Measurements from ENCODE around the gene RTN4RL2.

DNA sequence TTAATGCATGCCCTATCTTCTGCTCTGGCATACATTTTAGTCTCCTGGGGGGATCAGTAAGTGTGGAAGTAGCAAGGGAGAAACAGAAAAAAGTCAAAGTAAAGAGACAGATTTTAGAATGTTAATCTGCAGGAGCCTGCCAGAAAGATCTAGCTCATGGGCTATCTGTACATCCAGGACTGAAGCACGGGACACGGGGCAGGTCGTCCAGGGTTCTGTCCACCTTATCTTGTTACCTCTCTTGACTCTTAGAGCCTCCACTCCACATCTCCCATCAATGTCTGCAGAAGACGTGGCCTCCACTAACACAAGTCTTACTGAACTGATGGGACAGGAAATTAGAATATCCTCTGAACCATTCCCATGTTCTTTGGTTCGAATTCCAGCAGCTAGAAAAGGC is 31.7 kb upstream of the RTN4RL2 start:
- TF ChIP-seq ZNF384 (IDR thresholded peaks at IDR 0.05) (no peak), SUZ12 (IDR thresholded peaks at IDR 0.05) (no peak), L3MBTL2 (conservative IDR thresholded peaks at IDR 0.05) (no peak), PKNOX1 (IDR thresholded peaks at IDR 0.05) (no peak)

Measured in HEK293T (cell line).